H9 (cell line): ENCODE results near the gene TAF3. TPM values are rescaled to one million over a fixed set of nuclear protein-coding genes. Genes with fewer than 3 reads are reported as not detected.

Experiments
- DNase-seq: peaks from one replicate; pipeline ENCODE4 v3.0.0-alpha.2; 2017
- H2AFZ ChIP-seq: one replicate; pipeline ENCODE4 v1.6.1; 2013; ENCODE audit warnings: mild to moderate bottlenecking, low read length, control low read depth, moderate library complexity
- H2AK5ac ChIP-seq: 2 replicates; pipeline ENCODE4 v1.6.1; 2013; ENCODE audit warnings: low read length, control low read depth, mixed read lengths; ENCODE audit not compliant: insufficient read length
- H2BK120ac ChIP-seq: one replicate; pipeline ENCODE4 v1.6.1; 2013; ENCODE audit warnings: low read depth, mild to moderate bottlenecking, low read length, control low read depth, inconsistent platforms; ENCODE audit not compliant: poor library complexity, severe bottlenecking
- H2BK12ac ChIP-seq: 2 replicates; pipeline ENCODE4 v1.6.1; 2013; ENCODE audit warnings: low read length, control low read depth, mixed read lengths, low read depth; ENCODE audit not compliant: insufficient read length
- H2BK15ac ChIP-seq: 2 replicates; pipeline ENCODE4 v1.6.1; 2013; ENCODE audit warnings: low read depth, low read length, control low read depth
- H2BK20ac ChIP-seq: one replicate; pipeline ENCODE4 v1.6.1; 2013; ENCODE audit warnings: low read depth, mild to moderate bottlenecking, low read length, control low read depth, inconsistent platforms; ENCODE audit not compliant: poor library complexity, severe bottlenecking
- H2BK5ac ChIP-seq: 2 replicates; pipeline ENCODE4 v1.6.1; 2013; ENCODE audit warnings: low read length, control low read depth, mixed read lengths; ENCODE audit not compliant: insufficient read length
- H3K14ac ChIP-seq: 2 replicates; pipeline ENCODE4 v1.6.1; 2013; ENCODE audit warnings: low read length, control low read depth; ENCODE audit not compliant: insufficient read depth
- H3K18ac ChIP-seq: 2 replicates; pipeline ENCODE4 v1.6.1; 2013; ENCODE audit warnings: low read depth, mild to moderate bottlenecking, mixed read lengths, low read length, control low read depth; ENCODE audit not compliant: insufficient read length
- H3K23ac ChIP-seq: 2 replicates; pipeline ENCODE4 v1.6.1; 2013; ENCODE audit warnings: low read length, control low read depth, mixed read lengths, low read depth; ENCODE audit not compliant: insufficient read length
- H3K23me2 ChIP-seq: 2 replicates; pipeline ENCODE4 v1.6.1; 2013; ENCODE audit warnings: low read depth, mild to moderate bottlenecking, mixed read lengths, low read length, control low read depth; ENCODE audit not compliant: insufficient read length, poor library complexity, severe bottlenecking
- H3K27ac ChIP-seq: 2 replicates; pipeline ENCODE4 v1.5.1; 2013; ENCODE audit warnings: low read length, control low read depth, mixed read lengths, low read depth; ENCODE audit not compliant: insufficient read length
- H3K27me3 ChIP-seq: 2 replicates; pipeline ENCODE4 v1.6.1; 2013; ENCODE audit warnings: low read length, control low read depth, inconsistent platforms; ENCODE audit not compliant: insufficient read depth
- H3K4ac ChIP-seq: 2 replicates; pipeline ENCODE4 v1.6.1; 2013; ENCODE audit warnings: low read depth, mild to moderate bottlenecking, control low read depth, inconsistent platforms, low read length, moderate library complexity
- H3K4me1 ChIP-seq: 2 replicates; pipeline ENCODE4 v1.6.1; 2013; ENCODE audit warnings: low read length, control low read depth, inconsistent platforms; ENCODE audit not compliant: insufficient read depth
- H3K4me2 ChIP-seq: 2 replicates; pipeline ENCODE4 v1.6.1; 2013; ENCODE audit warnings: low read length, control low read depth, mixed read lengths; ENCODE audit not compliant: insufficient read length, insufficient read depth
- H3K56ac ChIP-seq: 2 replicates; pipeline ENCODE4 v1.6.1; 2013; ENCODE audit warnings: low read depth, mild to moderate bottlenecking, mixed read lengths, low read length, control low read depth; ENCODE audit not compliant: insufficient read length
- H3K79me1 ChIP-seq: 2 replicates; pipeline ENCODE4 v1.6.1; 2013; ENCODE audit warnings: low read depth, mild to moderate bottlenecking, moderate library complexity, low read length, control low read depth, inconsistent platforms; ENCODE audit not compliant: insufficient read depth, poor library complexity, severe bottlenecking
- H3K79me2 ChIP-seq: 2 replicates; pipeline ENCODE4 v1.6.1; 2013; ENCODE audit warnings: low read length, control low read depth, inconsistent platforms; ENCODE audit not compliant: insufficient read depth
- H3K9ac ChIP-seq: 2 replicates; pipeline ENCODE4 v1.6.1; 2013; ENCODE audit warnings: low read length, control low read depth, mixed read lengths; ENCODE audit not compliant: insufficient read length; ENCODE audit errors: extremely low read depth
- H3K9me3 ChIP-seq: one replicate; pipeline ENCODE4 v1.6.1; 2013; ENCODE audit warnings: low read depth, low read length, inconsistent platforms; ENCODE audit not compliant: control insufficient read depth
- H3T11ph ChIP-seq: one replicate; pipeline ENCODE4 v1.6.1; 2013; ENCODE audit warnings: mild to moderate bottlenecking, low read length, control low read depth, inconsistent platforms
- H4K20me1 ChIP-seq: one replicate; pipeline ENCODE4 v1.6.1; 2013; ENCODE audit not compliant: control insufficient read depth, insufficient read length, insufficient read depth
- H4K5ac ChIP-seq: 2 replicates; pipeline ENCODE4 v1.6.1; 2013; ENCODE audit warnings: low read depth, mild to moderate bottlenecking, mixed read lengths, low read length, control low read depth; ENCODE audit not compliant: insufficient read length
- H4K8ac ChIP-seq: replicated peaks from 2 replicates; pipeline ENCODE4 v1.6.1; 2013; ENCODE audit warnings: low read length, control low read depth, mixed read lengths, low read depth; ENCODE audit not compliant: insufficient read length
- H4K91ac ChIP-seq: 2 replicates; pipeline ENCODE4 v1.6.1; 2013; ENCODE audit warnings: low read depth, mild to moderate bottlenecking, moderate library complexity, mixed read lengths, low read length, control low read depth; ENCODE audit not compliant: insufficient read length
- H3K27ac Mint-ChIP-seq, 3 experiments: 2 replicates in 2 of 3; 3 replicates in 1 of 3; pipeline ENCODE4 v1.8.0; 2020 to 2021; ENCODE audit warnings: mixed read lengths in 3 of 3, mild to moderate bottlenecking in 1 of 3, moderate library complexity in 1 of 3
- H3K27me3 Mint-ChIP-seq: 2 replicates; pipeline ENCODE4 v1.8.0; 2021; ENCODE audit warnings: low read depth, mild to moderate bottlenecking, moderate library complexity, mixed read lengths
- H3K36me3 Mint-ChIP-seq, 3 experiments: 2 replicates in 2 of 3; 3 replicates in 1 of 3; pipeline ENCODE4 v1.8.0; 2020 to 2021; ENCODE audit warnings: low read depth in 3 of 3, mixed read lengths in 3 of 3; ENCODE audit not compliant: insufficient read depth in 1 of 3
- H3K4me1 Mint-ChIP-seq, 2 experiments: 2 replicates each; pipeline ENCODE4 v1.8.0; 2020; ENCODE audit warnings: mixed read lengths in 2 of 2
- H3K4me3 Mint-ChIP-seq, 2 experiments: 2 replicates in 1 of 2; 3 replicates in 1 of 2; pipeline ENCODE4 v1.8.0; 2020 to 2021; ENCODE audit warnings: mild to moderate bottlenecking in 2 of 2, mixed read lengths in 2 of 2, moderate library complexity in 1 of 2
- H3K9me3 Mint-ChIP-seq, 2 experiments: 2 replicates in 1 of 2; 3 replicates in 1 of 2; pipeline ENCODE4 v1.8.0; 2020; ENCODE audit warnings: mild to moderate bottlenecking in 2 of 2, mixed read lengths in 2 of 2, moderate library complexity in 1 of 2
- CTCF ChIP-seq: fragments of 200-600 bp; sonication (generic); conservative IDR thresholded peaks from 3 replicates; pipeline ENCODE4 v1.8.0; 2021; ENCODE audit warnings: antibody characterized with exemption, mild to moderate bottlenecking
- WGBS: extraction: QIAGEN DNeasy Blood & Tissue Kit; methylation state at CpG from one replicate; pipeline ENCODE4 v1.1.7; 2013; ENCODE audit warnings: missing lambda C conversion rate, low lambda C conversion rate, mixed read lengths; ENCODE audit not compliant: insufficient read length; ENCODE audit errors: extremely low coverage; 5-methylcytosine and 5-hydroxymethylcytosine counted together
- total RNA-seq: library from RNA; stranded (reverse); gene quantifications from 2 replicates; pipeline ENCODE4 v1.2.1, GENCODE V29; 2021

TAF3 gene
- total RNA-seq, 1 experiment from 2014 or later, result 10.2 TPM

DNA sequence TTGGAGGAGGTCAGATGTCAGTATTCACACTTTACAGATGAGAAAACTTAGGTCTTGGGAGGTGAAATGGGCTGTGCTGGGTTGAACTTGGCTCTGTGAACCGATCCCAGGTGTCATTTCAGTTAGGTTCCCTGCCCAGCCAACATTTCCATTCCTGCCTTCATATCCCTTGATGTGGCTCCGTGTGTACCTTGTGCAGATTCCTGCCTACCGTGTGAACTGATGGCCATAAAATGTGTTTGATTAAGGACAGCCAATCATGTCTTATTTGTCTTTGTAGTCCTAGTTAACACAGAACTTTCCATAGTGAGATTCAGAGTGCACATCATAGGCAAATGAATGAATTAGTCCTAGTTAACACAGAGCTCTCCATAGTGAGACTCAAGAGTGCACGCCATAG is 135.1 kb downstream of the TAF3 start:
- no CpG with 5 or more reads among the region's 4 CpGs for WGBS

More for the DNA sequence above, 135.1 kb downstream of the TAF3 start:
- H3K9me3 Mint-ChIP-seq, result no peaks in the 10 kb centered on the region
- no peak overlapping the region for H2BK120ac ChIP-seq
- no peak overlapping the region for H4K8ac ChIP-seq
- no peak overlapping the region for H3K56ac ChIP-seq
- H4K91ac ChIP-seq, result no peak overlapping the region
- H3K27ac ChIP-seq, result no peak overlapping the region
- H3K23me2 ChIP-seq, result no peaks in the 10 kb centered on the region
- H3K4me3 Mint-ChIP-seq, result no peak overlapping the region
- H4K5ac ChIP-seq, result no peak overlapping the region
- no peaks in the 10 kb centered on the region for H3K79me1 ChIP-seq
- no peaks in the 10 kb centered on the region for H3K9me3 ChIP-seq
- H4K20me1 ChIP-seq, result no peaks in the 10 kb centered on the region
- no peak overlapping the region for H3K14ac ChIP-seq
- no peaks in the 10 kb centered on the region for H3K79me2 ChIP-seq
- no peak overlapping the region for H3T11ph ChIP-seq
- no peak overlapping the region for H3K4me2 ChIP-seq
- H3K4ac ChIP-seq, result no peak overlapping the region
- peaks cover 6% of the 10 kb centered on the region in 2 experiments for H3K4me1 Mint-ChIP-seq
- H2AK5ac ChIP-seq, result no peak overlapping the region
- H2BK15ac ChIP-seq, result no peak overlapping the region
- H2AFZ ChIP-seq, result no peak overlapping the region
- no peaks in the 10 kb centered on the region; a peak in 1 of 7 replicates for H3K36me3 Mint-ChIP-seq
- H3K27me3 Mint-ChIP-seq, result no peaks in the 10 kb centered on the region
- H3K23ac ChIP-seq, result no peak overlapping the region
- H3K4me1 ChIP-seq, result no peaks in the 10 kb centered on the region
- H2BK5ac ChIP-seq, result no peak overlapping the region
- no peak overlapping the region for H2BK12ac ChIP-seq
- no peak for DNase-seq
- no peak overlapping the region for H2BK20ac ChIP-seq
- no peaks in the 10 kb centered on the region for H3K27me3 ChIP-seq
- no peak overlapping the region for H3K18ac ChIP-seq
- no peak overlapping the region for H3K9ac ChIP-seq
- no peak for TF ChIP-seq CTCF
- no peak overlapping the region; a peak in 1 of 7 replicates for H3K27ac Mint-ChIP-seq
